ENCODE results near the gene TMCO4.

DNA sequence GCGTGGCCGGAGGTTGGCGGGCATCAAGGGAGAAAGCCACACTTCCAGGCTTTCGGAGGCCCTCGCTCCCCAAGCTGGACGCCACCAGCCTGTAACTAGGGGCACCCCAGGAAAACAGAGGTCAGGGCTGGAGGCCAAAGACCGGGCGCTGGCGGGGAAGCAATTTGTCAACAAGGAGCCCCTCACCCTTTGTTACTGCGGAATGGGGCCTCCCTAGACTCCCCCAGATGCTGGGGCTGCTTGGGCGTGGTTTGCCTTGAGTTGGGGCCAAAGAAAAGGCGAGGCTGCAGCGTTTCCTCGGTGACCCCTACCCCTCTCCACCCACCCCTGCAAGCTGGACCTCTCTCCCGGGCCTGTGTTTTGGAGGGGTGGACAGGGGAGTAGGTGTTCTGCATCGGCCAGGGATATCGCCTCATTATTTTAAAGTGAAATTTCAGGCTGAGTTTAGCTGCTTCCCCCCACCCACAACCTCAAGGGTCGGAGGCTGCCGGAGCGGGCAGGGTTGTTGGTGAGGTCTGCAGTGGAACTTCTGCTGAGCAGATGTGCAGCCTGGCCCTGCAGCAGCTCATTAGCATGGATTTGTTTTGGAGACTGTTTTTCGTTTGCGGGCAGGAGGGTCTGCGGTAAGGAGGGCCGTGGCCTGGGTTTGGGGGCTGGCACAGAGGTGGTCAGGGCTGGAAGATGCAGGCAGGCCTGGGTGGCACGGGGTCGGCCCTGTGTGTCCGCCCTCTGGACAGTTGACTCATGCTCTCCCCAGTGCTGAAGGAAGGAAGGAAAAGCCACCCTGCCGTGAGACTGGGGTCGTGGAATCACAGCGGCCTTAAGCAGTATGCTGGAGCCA is 154.1 kb downstream of the TMCO4 start:
- TF ChIP-seq TAF1 (IDR thresholded peaks at IDR 0.05; ENCODE audit: borderline replicate concordance, insufficient read depth, low read length) (no peak), SIN3A (IDR thresholded peaks at IDR 0.05; ENCODE audit: borderline replicate concordance, insufficient read depth, low read length) (no peak), POLR2AphosphoS5 (IDR thresholded peaks at IDR 0.05; ENCODE audit: low read depth, low read length) (no peak)
- TF ChIP-seq, protein P1, sequence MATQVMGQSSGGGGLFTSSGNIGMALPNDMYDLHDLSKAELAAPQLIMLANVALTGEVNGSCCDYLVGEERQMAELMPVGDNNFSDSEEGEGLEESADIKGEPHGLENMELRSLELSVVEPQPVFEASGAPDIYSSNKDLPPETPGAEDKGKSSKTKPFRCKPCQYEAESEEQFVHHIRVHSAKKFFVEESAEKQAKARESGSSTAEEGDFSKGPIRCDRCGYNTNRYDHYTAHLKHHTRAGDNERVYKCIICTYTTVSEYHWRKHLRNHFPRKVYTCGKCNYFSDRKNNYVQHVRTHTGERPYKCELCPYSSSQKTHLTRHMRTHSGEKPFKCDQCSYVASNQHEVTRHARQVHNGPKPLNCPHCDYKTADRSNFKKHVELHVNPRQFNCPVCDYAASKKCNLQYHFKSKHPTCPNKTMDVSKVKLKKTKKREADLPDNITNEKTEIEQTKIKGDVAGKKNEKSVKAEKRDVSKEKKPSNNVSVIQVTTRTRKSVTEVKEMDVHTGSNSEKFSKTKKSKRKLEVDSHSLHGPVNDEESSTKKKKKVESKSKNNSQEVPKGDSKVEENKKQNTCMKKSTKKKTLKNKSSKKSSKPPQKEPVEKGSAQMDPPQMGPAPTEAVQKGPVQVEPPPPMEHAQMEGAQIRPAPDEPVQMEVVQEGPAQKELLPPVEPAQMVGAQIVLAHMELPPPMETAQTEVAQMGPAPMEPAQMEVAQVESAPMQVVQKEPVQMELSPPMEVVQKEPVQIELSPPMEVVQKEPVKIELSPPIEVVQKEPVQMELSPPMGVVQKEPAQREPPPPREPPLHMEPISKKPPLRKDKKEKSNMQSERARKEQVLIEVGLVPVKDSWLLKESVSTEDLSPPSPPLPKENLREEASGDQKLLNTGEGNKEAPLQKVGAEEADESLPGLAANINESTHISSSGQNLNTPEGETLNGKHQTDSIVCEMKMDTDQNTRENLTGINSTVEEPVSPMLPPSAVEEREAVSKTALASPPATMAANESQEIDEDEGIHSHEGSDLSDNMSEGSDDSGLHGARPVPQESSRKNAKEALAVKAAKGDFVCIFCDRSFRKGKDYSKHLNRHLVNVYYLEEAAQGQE (IDR thresholded peaks at IDR 0.05; ENCODE audit: insufficient read depth in 1 of 2, low read depth in 2 of 2, low read length in 2 of 2): no peak

All from PFSK-1 (cell line).